NCI-H1436 treated with DMSO at 0.1 percent for 48 hours (cell line): ENCODE data around the gene SMIM38.
"Not testable (repeated sequence)": the region's sequence is repeated elsewhere in the genome, so short reads cannot be mapped to it uniquely, and the experiment has no call there.

Source experiments
- DNase-seq: peaks from one replicate; lab custom pipeline; 2025; lab: John Stamatoyannopoulos, UW

Gene SMIM38

GRCh38 chr11:69140161-69140560 is 15.6 kb upstream of the SMIM38 start:
- DNase-seq, result not testable (repeated sequence)

- DNase-seq, result no peak
These were observed 15.1 kb upstream of the SMIM38 start for GRCh38 chr11:69140635-69141034.

- no peak for DNase-seq
These were observed 14.0 kb upstream of the SMIM38 start for GRCh38 chr11:69141742-69142141.

GRCh38 chr11:69142895-69143294 is 12.8 kb upstream of the SMIM38 start:
- DNase-seq, result no peak

- no peak for DNase-seq
These were observed 11.3 kb upstream of the SMIM38 start for GRCh38 chr11:69144316-69145049.

GRCh38 chr11:69145050-69145380 is 10.7 kb upstream of the SMIM38 start:
- DNase-seq, result no peak

- no peak for DNase-seq
These were observed 7.4 kb upstream of the SMIM38 start for GRCh38 chr11:69148377-69148762.

GRCh38 chr11:69148806-69149205 is 6.9 kb upstream of the SMIM38 start:
- no peak for DNase-seq

- DNase-seq, result not testable (repeated sequence)
These were observed 6.2 kb upstream of the SMIM38 start for GRCh38 chr11:69149338-69150045.

- no peak for DNase-seq
These were observed 5.6 kb upstream of the SMIM38 start for GRCh38 chr11:69150175-69150574.

- DNase-seq, result no peak
These were observed 3.9 kb upstream of the SMIM38 start for GRCh38 chr11:69151836-69152235.

GRCh38 chr11:69152733-69153421 is 2.9 kb upstream of the SMIM38 start:
- DNase-seq, result no peak

- no peak for DNase-seq
These were observed 2.1 kb upstream of the SMIM38 start for GRCh38 chr11:69153661-69154060.

GRCh38 chr11:69154211-69154913 is 1.4 kb upstream of the SMIM38 start:
- DNase-seq, result no peak

GRCh38 chr11:69154938-69155301 is 815 bp upstream of the SMIM38 start:
- no peak for DNase-seq

GRCh38 chr11:69156235-69156639 is 502 bp downstream of the SMIM38 start:
- DNase-seq, result no peak

- DNase-seq, result no peak
These were observed 979 bp downstream of the SMIM38 start for GRCh38 chr11:69156673-69157155.

GRCh38 chr11:69157156-69157821 is 1.6 kb downstream of the SMIM38 start:
- no peak for DNase-seq

GRCh38 chr11:69157822-69158231 is 2.1 kb downstream of the SMIM38 start:
- DNase-seq, result no peak

- DNase-seq, result no peak
These were observed 2.8 kb downstream of the SMIM38 start for GRCh38 chr11:69158301-69159149.
